A673 (cell line): ENCODE data around the gene MEGF11. TPM values are rescaled to one million over a fixed set of nuclear protein-coding genes. Genes with fewer than 3 reads are reported as not detected.

Experiments
- BruUV-seq: library from RNA; stranded (reverse); fragments of 400-500 nt; replicated peaks from 2 replicates; lab custom pipeline; 2021; lab: Mats Ljungman, UMichigan
- CTCF ChIA-PET: fragments of 300-600 bp; sonication (Branson Sonifier 250); formaldehyde crosslinking; loops from one replicate; lab custom pipeline; 2022; ENCODE audit warnings: antibody characterized with exemption; lab: Charles Lee
- POLR2A ChIA-PET: fragments of 300-600 bp; sonication (Branson Sonifier 250); formaldehyde crosslinking; loops from one replicate; lab custom pipeline; 2022; ENCODE audit warnings: antibody characterized with exemption; ENCODE audit not compliant: low non-redundant PET; lab: Charles Lee
- DNase-seq: peaks from one replicate; pipeline ENCODE4 v3.0.0-alpha.2; 2015; ENCODE audit warnings: low spot score
- H3K27ac ChIP-seq: fragments of 200-600 bp; sonication (generic); 2 replicates; pipeline ENCODE4 v1.5.1; 2016; ENCODE audit warnings: mixed run types, low read depth, mild to moderate bottlenecking, mixed read lengths, antibody characterized with exemption, low read length; ENCODE audit not compliant: poor library complexity, severe bottlenecking
- H3K27me3 ChIP-seq: fragments of 200-600 bp; sonication (generic); replicated peaks from 2 replicates; pipeline ENCODE4 v1.6.1; 2017; ENCODE audit warnings: mixed run types, low read depth, mild to moderate bottlenecking, mixed read lengths, antibody characterized with exemption, low read length; ENCODE audit not compliant: insufficient read depth, poor library complexity
- H3K36me3 ChIP-seq: fragments of 200-600 bp; sonication (generic); 2 replicates; pipeline ENCODE4 v1.6.1; 2016; ENCODE audit warnings: mixed run types, mild to moderate bottlenecking, mixed read lengths, antibody characterized with exemption, low read length; ENCODE audit not compliant: insufficient read depth, poor library complexity, severe bottlenecking
- H3K4me1 ChIP-seq: fragments of 200-600 bp; sonication (generic); 2 replicates; pipeline ENCODE4 v1.6.1; 2017; ENCODE audit warnings: mixed run types, mild to moderate bottlenecking, mixed read lengths, antibody characterized with exemption, low read length; ENCODE audit not compliant: insufficient read depth, poor library complexity, severe bottlenecking
- H3K4me3 ChIP-seq: fragments of 200-600 bp; sonication (generic); 2 replicates; pipeline ENCODE4 v1.5.1; 2016; ENCODE audit warnings: low read depth, mixed run types, mild to moderate bottlenecking, mixed read lengths, low read length; ENCODE audit not compliant: poor library complexity, severe bottlenecking
- H3K9me3 ChIP-seq: fragments of 200-600 bp; sonication (generic); 2 replicates; pipeline ENCODE4 v1.6.1; 2016; ENCODE audit warnings: mixed run types, low read depth, mild to moderate bottlenecking, mixed read lengths, antibody characterized with exemption, low read length; ENCODE audit not compliant: poor library complexity, severe bottlenecking
- CTCF ChIP-seq: fragments of 300-800, 200-600 bp; sonication (generic); conservative IDR thresholded peaks from 2 replicates; pipeline ENCODE4 v1.5.1; 2017; ENCODE audit warnings: low read depth, mild to moderate bottlenecking, antibody characterized with exemption, low read length, moderate library complexity, mixed read lengths
- EZH2 ChIP-seq: fragments of 200-600 bp; sonication (generic); IDR thresholded peaks from 2 replicates; pipeline ENCODE4 v1.6.1; 2017; ENCODE audit warnings: borderline replicate concordance, low read depth, mild to moderate bottlenecking, mixed read lengths, antibody characterized with exemption, low read length; ENCODE audit not compliant: poor library complexity, severe bottlenecking
- intact Hi-C: fragments of 100-400 bp; cut with micrococcal nuclease; formaldehyde crosslinking; loops from one replicate; pipeline ENCODE4 v1.10.0; 2022; ENCODE audit not compliant: unreplicated experiment
- total RNA-seq: library from RNA; stranded (reverse); gene quantifications from 2 replicates; pipeline ENCODE4 v1.2.3, GENCODE V29; 2021

MEGF11 gene
- total RNA-seq, 1 experiment from 2014 or later, result 0.43 TPM

- no peak for DNase-seq
- TF ChIP-seq EZH2 (no peak), CTCF (no peak)
- Histone ChIP-seq H3K27ac (no peak overlapping the region), H3K4me3 (no peak overlapping the region), H3K27me3 (peaks cover 16% of the 10 kb centered on the region), H3K36me3 (no peaks in the 10 kb centered on the region), H3K4me1 (no peaks in the 10 kb centered on the region), H3K9me3 (no peaks in the 10 kb centered on the region)
- no TSS peak for BruUV-seq
- intact Hi-C loops, result no loop called here
- CTCF ChIA-PET, result no interaction called here
- POLR2A ChIA-PET, result no interaction called here
Observed at GRCh38 chr15:66114863-66115425, 138.6 kb downstream of the MEGF11 start.

- Histone ChIP-seq H3K4me1 (no peaks in the 10 kb centered on the region), H3K4me3 (no peak overlapping the region), H3K27ac (no peak overlapping the region), H3K27me3 (peaks cover 25% of the 10 kb centered on the region), H3K36me3 (no peaks in the 10 kb centered on the region), H3K9me3 (no peaks in the 10 kb centered on the region)
- no peak for TF ChIP-seq EZH2
- no peak for TF ChIP-seq CTCF
- no TSS peak for BruUV-seq
- POLR2A ChIA-PET, result no interaction called here
- no peak for DNase-seq
- CTCF ChIA-PET, result no interaction called here
- intact Hi-C loops, result no loop called here
Observed at GRCh38 chr15:66112388-66112787, 141.2 kb downstream of the MEGF11 start.

- H3K9me3 ChIP-seq, result no peaks in the 10 kb centered on the region
- H3K27me3 ChIP-seq, result peaks cover 25% of the 10 kb centered on the region
- BruUV-seq, result no TSS peak
- TF ChIP-seq EZH2 (no peak), CTCF (no peak)
- ChIA-PET POLR2A (no interaction called here), CTCF (no interaction called here)
- no peaks in the 10 kb centered on the region for H3K36me3 ChIP-seq
- H3K4me3 ChIP-seq, result no peak overlapping the region
- no peak overlapping the region for H3K27ac ChIP-seq
- DNase-seq, result no peak
- no peaks in the 10 kb centered on the region for H3K4me1 ChIP-seq
- intact Hi-C loops, result no loop called here
Observed at GRCh38 chr15:66111363-66111762, 142.2 kb downstream of the MEGF11 start.
